ENCODE measurements around the gene AMBRA1. TPM values are rescaled to one million over a fixed set of nuclear protein-coding genes. Genes with fewer than 3 reads are reported as not detected.
A peak's percentile ranks its signal among the peaks of the same experiment; 100 is the strongest.

AMBRA1 gene
- total RNA-seq, 1 experiment from 2014 or later: 28.6 TPM

DNA sequence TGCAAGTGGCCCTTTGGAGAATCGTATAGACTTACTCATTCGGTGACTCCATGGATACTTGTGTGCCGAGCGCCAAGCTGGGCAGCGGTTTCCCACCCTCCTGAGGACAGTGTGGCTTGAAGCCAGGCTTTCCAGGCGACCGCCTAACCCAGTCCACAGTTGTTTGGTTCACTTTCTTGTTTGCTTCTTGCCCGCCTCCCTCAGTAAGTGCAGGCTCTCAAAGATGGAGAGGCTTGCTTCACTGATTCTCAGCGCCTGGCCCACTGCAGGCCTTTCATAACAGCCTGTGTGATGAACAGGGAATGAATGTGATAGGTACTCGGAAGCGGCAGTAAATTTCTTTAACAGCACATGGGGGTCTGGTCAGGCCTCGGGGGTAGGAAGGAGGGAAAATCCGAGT lies 223.6 kb downstream of the AMBRA1 start:
- DNase-seq (ENCODE audit: low read depth): no peak

DNA sequence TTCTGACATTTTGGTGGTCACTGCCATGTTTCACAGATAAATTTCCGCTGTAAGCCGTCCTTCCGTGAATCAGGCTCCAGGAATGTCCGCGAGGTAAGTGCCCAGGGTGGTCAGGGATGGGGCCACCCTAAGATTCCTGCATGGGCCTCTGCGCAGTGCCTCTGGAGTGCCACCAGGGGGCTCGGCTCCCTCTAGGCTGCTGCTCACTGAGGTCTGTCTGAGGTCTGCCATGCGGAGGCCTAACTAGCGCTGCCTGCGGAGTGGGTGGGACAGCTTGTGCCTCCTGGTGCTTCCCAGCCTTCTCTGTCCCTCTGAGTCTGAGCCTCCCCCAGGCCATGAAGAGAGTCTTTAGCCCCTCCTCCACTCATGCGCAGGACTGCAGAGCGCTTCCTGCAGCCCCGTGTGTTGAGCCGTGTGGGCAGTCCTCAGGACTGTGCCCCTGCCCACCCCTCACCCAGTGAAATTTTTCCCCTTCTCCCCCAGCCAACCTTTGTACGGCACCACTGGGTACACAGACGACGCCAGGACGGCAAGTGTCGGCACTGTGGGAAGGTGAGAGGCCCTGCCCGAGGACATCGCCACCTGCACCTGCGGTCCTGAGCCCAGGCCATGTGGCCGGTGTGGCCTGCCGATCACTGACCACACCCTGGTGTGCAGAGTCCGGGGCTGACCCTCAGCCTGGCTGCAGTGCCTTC lies 224.2 kb downstream of the AMBRA1 start:
- DNase-seq (ENCODE audit: low read depth): peak; percentile 82

DNA sequence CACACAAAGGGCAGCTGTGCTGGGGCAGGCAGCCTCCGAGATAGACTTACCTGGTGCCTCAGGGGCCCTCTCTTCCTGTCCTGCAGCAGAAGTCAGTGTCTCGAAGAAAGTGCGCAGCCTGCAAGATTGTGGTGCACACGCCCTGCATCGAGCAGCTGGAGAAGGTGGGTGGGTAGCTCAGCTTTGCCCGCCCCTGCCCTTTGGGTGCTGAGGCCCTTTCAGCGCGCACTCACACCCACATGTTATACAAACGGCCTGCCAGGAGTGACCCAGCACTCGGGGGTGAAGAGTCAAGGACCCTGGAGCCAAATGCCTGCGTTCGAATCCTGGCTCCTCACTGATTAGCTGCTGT lies 225.9 kb downstream of the AMBRA1 start:
- DNase-seq (ENCODE audit: low read depth): no peak

- peak; percentile 37 for DNase-seq (ENCODE audit: low read depth)
Observed at GRCh38 chr11:46367244-46367915, 226.4 kb downstream of the AMBRA1 start.

DNA sequence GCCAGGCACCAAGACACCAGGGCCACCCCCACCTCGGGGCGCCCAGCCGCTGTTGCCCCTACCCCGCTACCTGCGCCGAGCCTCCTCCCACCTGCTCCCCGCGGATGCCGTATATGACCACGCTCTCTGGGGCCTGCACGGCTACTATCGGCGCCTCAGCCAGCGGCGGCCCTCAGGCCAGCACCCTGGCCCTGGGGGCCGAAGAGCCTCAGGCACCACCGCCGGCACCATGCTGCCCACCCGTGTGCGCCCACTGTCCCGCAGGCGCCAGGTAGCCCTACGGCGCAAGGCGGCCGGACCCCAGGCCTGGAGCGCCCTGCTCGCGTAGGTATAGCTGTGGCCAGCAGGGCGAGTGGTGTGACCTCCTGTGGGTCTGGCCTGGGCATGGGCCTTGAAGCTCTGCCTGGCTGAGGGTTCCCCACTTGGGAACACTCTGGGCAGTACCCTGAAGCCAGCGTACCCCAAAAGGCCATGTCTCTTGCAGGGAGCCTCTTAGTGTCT lies 227.1 kb downstream of the AMBRA1 start:
- no peak for DNase-seq (ENCODE audit: low read depth)

DNA sequence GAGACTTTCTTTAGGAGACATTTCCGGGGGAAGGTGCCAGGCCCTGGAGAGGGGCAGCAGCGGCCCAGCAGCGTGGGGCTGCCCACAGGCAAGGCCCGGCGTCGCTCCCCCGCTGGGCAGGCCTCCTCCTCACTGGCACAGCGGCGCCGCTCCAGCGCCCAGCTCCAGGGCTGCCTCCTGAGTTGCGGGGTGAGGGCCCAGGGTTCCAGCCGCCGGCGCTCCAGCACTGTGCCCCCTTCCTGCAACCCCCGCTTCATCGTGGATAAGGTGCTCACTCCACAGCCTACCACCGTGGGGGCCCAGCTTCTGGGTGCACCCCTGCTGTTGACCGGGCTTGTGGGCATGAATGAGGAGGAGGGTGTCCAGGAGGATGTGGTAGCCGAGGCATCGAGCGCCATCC lies 227.6 kb downstream of the AMBRA1 start:
- no peak for DNase-seq (ENCODE audit: low read depth)

GRCh38 chr11:46364791-46365190 lies 229.0 kb downstream of the AMBRA1 start:
- DNase-seq (ENCODE audit: low read depth): no peak

- peak; percentile 30 for DNase-seq (ENCODE audit: low read depth)
Observed at GRCh38 chr11:46364056-46364455, 229.8 kb downstream of the AMBRA1 start.

- peak; percentile 96 for DNase-seq (ENCODE audit: low read depth)
Observed at GRCh38 chr11:46363455-46364005, 230.3 kb downstream of the AMBRA1 start.

GRCh38 chr11:46363031-46363407 lies 230.8 kb downstream of the AMBRA1 start:
- peak; percentile 97 for DNase-seq (ENCODE audit: low read depth)

DNA sequence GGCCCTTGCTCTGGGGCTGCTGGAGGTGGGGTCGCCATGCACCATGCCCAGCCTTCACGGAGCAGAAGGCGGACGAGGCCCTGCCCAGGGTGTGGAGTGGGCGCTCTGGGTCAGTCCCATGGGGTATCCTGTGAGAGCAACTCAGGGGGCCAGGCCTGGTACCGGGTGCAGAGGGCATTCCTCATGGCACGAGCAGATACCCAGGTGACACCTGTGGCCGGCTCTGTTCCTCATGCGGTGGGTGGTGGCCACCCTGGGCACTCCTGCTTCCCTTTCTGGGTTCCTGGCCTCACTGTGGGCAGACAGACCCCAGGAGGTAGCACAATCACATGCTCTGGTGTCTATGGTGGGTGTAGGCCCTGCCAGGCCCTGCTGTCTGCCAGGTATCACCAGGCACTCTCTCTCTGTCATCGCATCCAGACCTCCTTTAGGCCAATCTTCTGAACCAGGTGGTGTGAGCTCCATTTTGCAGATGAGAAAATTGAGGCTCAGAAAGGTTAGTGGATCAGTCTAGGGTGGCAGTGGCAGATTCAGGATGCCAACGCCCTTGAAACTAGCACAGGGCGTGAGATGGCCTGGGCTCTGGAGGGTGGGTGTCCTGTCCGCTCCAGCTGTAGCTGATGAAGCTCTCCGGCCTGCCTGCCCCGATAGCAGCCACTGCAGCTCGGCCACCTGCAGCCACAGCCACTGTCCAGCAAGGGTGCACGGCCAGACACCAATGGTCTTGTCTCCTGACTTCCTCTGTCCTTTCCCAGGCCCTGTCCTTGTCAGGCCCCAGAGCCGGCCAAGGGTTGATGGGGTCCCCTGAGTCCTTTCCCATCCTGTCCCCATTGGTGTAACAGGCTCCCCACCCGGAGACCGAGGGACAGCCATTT lies 231.4 kb downstream of the AMBRA1 start:
- DNase-seq (ENCODE audit: low read depth): no peak

GRCh38 chr11:46361283-46362155 lies 232.3 kb downstream of the AMBRA1 start:
- DNase-seq (ENCODE audit: low read depth): no peak

GRCh38 chr11:46360878-46361277 lies 232.9 kb downstream of the AMBRA1 start:
- no peak for DNase-seq (ENCODE audit: low read depth)

- DNase-seq (ENCODE audit: low read depth): no peak
Observed at GRCh38 chr11:46359953-46360352, 233.9 kb downstream of the AMBRA1 start.

GRCh38 chr11:46357483-46357936 lies 236.3 kb downstream of the AMBRA1 start:
- DNase-seq (ENCODE audit: low read depth): no peak

DNA sequence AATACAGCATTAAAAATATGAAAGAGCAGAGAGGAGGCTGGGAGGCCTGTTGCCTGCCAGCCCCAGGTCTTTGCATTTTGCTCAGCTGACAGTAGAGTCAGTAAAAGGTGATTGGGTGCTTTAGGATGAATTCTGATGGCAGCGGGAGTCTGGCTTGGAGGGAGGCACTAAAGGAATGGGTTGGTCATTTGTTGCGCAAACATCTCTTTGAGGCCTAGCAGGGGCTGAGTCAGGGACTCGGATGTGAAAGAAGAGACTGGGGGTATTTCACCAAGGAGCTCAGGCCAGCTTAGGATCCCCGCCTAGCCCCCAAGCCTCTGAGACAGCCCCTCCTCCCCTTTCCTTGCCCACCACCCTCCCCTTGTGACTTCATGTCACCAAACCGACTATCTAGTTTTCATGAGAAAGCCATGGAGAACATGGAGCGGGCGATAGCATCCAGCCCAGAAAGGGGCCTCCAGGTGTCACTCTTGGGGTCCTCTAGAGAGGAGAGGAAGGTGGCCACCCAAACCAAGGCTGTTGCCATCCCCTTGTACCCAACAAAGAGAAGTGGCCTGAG lies 236.8 kb downstream of the AMBRA1 start:
- no peak for DNase-seq (ENCODE audit: low read depth)

DNA sequence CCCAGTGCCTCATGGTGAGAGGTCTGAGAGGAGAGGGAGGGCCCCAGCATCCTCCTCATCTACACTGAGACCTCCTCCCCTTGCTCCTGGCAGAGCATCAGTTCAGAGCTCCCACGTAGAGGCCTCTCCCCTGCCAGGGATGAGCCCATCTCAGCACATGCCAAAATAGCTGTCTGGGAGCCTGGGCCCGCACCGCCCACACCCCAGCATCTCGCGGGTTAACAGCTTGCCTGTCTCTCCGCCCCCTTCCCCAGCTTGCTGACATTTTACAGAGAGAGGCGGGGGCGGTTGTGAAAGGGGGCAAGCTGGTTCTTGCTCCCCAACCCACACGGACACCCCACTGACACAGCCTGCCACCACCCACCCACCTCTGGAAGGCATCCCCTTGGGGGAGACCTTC lies 240.1 kb downstream of the AMBRA1 start:
- no peak for DNase-seq (ENCODE audit: low read depth)

GRCh38 chr11:46352063-46352841 lies 241.6 kb downstream of the AMBRA1 start:
- no peak for DNase-seq (ENCODE audit: low read depth)

DNA sequence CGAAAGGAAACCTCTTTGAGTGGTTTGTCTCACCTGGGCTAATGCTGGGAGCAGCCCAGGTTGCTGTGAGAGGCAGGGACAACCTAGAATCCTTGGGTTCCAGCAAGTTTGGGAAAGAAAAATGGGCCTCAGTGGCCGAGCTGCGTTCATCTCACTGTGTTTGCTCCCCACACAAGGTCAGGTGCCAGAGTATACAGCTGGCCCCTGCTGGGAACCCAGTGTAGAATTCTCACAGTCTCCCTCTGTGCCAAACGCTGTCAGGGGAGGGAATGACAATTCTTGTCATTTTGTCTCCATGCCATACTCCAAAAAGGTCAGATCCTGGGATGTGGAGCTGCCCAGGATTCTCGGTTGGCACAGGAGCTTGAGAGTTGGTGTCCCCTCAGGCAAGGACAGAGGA lies 242.2 kb downstream of the AMBRA1 start:
- DNase-seq (ENCODE audit: low read depth): no peak

DNA sequence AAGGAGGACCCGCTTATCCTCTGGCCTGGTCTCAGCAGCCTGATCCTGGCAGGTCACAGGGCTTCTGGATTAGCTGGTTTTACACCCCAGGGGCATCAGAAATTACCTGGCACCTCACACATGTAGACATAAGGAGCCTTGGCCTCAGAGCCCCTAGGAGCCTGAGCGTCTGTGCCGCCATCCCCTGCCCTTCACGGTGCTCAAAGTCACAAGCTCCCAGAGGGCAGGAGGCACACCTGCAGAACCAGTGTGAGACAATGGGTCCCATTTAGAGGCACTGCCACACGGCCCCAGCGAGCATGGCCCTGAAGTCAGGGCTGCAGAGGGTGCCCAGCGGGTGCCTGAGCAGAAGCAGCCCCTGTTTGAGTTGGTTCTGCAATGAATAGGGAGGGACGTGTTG lies 242.7 kb downstream of the AMBRA1 start:
- DNase-seq (ENCODE audit: low read depth): no peak
